Measurements from ENCODE around the gene CEP63. TPM values are rescaled to one million over a fixed set of nuclear protein-coding genes. Genes with fewer than 3 reads are reported as not detected.

CEP63 gene
- total RNA-seq, 1 donor from 2014 or later, result 60.5 TPM

- H3K9ac ChIP-seq (ENCODE audit: low read depth in 1 of 3, low read length in 3 of 3), result peak overlapping the region in 1 of 3 donors; percentile 20
- H3K36me3 ChIP-seq (ENCODE audit: control insufficient read depth in 3 of 3, insufficient read depth in 3 of 3, low read length in 3 of 3), result no peaks in the 10 kb centered on the region
- H3K27me3 ChIP-seq (ENCODE audit: control insufficient read depth in 3 of 3, insufficient read depth in 3 of 3, low read length in 3 of 3), result peaks cover 0 to 3% (median 0%) of the 10 kb centered on the region in 3 donors
- peak overlapping the region; percentile 70 for H3K27ac ChIP-seq (ENCODE audit: low read depth, low read length)
- no peaks in the 10 kb centered on the region for H3K9me3 ChIP-seq (ENCODE audit: control insufficient read depth in 3 of 3, low read length in 3 of 3)
- peaks cover 14 to 22% (median 18%) of the 10 kb centered on the region in 3 donors for H3K4me1 ChIP-seq (ENCODE audit: control insufficient read depth in 3 of 3, insufficient read depth in 3 of 3, low read length in 3 of 3)
- no peak overlapping the region for H3K4me3 ChIP-seq (ENCODE audit: low read length in 3 of 3)
Observed at GRCh38 chr3:134464689-134465365, 21.0 kb upstream of the CEP63 start.

- Histone ChIP-seq H3K36me3 (ENCODE audit: control insufficient read depth in 3 of 3, insufficient read depth in 3 of 3, low read length in 3 of 3) (no peaks in the 10 kb centered on the region), H3K9me3 (ENCODE audit: control insufficient read depth in 3 of 3, low read length in 3 of 3) (no peaks in the 10 kb centered on the region), H3K9ac (ENCODE audit: low read depth in 1 of 3, low read length in 3 of 3) (no peak overlapping the region), H3K4me1 (ENCODE audit: control insufficient read depth in 3 of 3, insufficient read depth in 3 of 3, low read length in 3 of 3) (peaks cover 14 to 22% (median 18%) of the 10 kb centered on the region in 3 donors), H3K27me3 (ENCODE audit: control insufficient read depth in 3 of 3, insufficient read depth in 3 of 3, low read length in 3 of 3) (peaks cover 0 to 3% (median 0%) of the 10 kb centered on the region in 3 donors), H3K27ac (ENCODE audit: low read depth, low read length) (no peak overlapping the region), H3K4me3 (ENCODE audit: low read length in 3 of 3) (no peak overlapping the region)
Observed at GRCh38 chr3:134466331-134466730, 19.5 kb upstream of the CEP63 start.

GRCh38 chr3:134468519-134468918, 17.3 kb upstream of the CEP63 start:
- H3K4me3 ChIP-seq (ENCODE audit: low read length in 3 of 3), result no peak overlapping the region
- H3K27me3 ChIP-seq (ENCODE audit: control insufficient read depth in 3 of 3, insufficient read depth in 3 of 3, low read length in 3 of 3), result peaks cover 0 to 3% (median 0%) of the 10 kb centered on the region in 3 donors
- no peak overlapping the region for H3K9ac ChIP-seq (ENCODE audit: low read depth in 1 of 3, low read length in 3 of 3)
- H3K9me3 ChIP-seq (ENCODE audit: control insufficient read depth in 3 of 3, low read length in 3 of 3), result no peaks in the 10 kb centered on the region
- no peak overlapping the region for H3K27ac ChIP-seq (ENCODE audit: low read depth, low read length)
- peaks cover 13 to 15% (median 14%) of the 10 kb centered on the region in 3 donors for H3K4me1 ChIP-seq (ENCODE audit: control insufficient read depth in 3 of 3, insufficient read depth in 3 of 3, low read length in 3 of 3)
- H3K36me3 ChIP-seq (ENCODE audit: control insufficient read depth in 3 of 3, insufficient read depth in 3 of 3, low read length in 3 of 3), result no peaks in the 10 kb centered on the region

- no peak overlapping the region for H3K27ac ChIP-seq (ENCODE audit: low read depth, low read length)
- H3K27me3 ChIP-seq (ENCODE audit: control insufficient read depth in 3 of 3, insufficient read depth in 3 of 3, low read length in 3 of 3), result no peaks in the 10 kb centered on the region
- H3K4me3 ChIP-seq (ENCODE audit: low read length in 3 of 3), result no peak overlapping the region
- H3K9me3 ChIP-seq (ENCODE audit: control insufficient read depth in 3 of 3, low read length in 3 of 3), result no peaks in the 10 kb centered on the region
- no peaks in the 10 kb centered on the region for H3K36me3 ChIP-seq (ENCODE audit: control insufficient read depth in 3 of 3, insufficient read depth in 3 of 3, low read length in 3 of 3)
- peaks cover 12 to 17% (median 17%) of the 10 kb centered on the region in 3 donors for H3K4me1 ChIP-seq (ENCODE audit: control insufficient read depth in 3 of 3, insufficient read depth in 3 of 3, low read length in 3 of 3)
- H3K9ac ChIP-seq (ENCODE audit: low read depth in 1 of 3, low read length in 3 of 3), result no peak overlapping the region
Observed at GRCh38 chr3:134471521-134472193, 14.2 kb upstream of the CEP63 start.

GRCh38 chr3:134472831-134473230, 13.0 kb upstream of the CEP63 start:
- Histone ChIP-seq H3K36me3 (ENCODE audit: control insufficient read depth in 3 of 3, insufficient read depth in 3 of 3, low read length in 3 of 3) (peaks cover under 1 to 4% (median under 1%) of the 10 kb centered on the region in 3 donors), H3K9ac (ENCODE audit: low read depth in 1 of 3, low read length in 3 of 3) (no peak overlapping the region), H3K4me3 (ENCODE audit: low read length in 3 of 3) (no peak overlapping the region), H3K4me1 (ENCODE audit: control insufficient read depth in 3 of 3, insufficient read depth in 3 of 3, low read length in 3 of 3) (peaks cover 17 to 27% (median 23%) of the 10 kb centered on the region in 3 donors), H3K9me3 (ENCODE audit: control insufficient read depth in 3 of 3, low read length in 3 of 3) (no peaks in the 10 kb centered on the region), H3K27ac (ENCODE audit: low read depth, low read length) (no peak overlapping the region), H3K27me3 (ENCODE audit: control insufficient read depth in 3 of 3, insufficient read depth in 3 of 3, low read length in 3 of 3) (no peaks in the 10 kb centered on the region)

- no peak overlapping the region for H3K9ac ChIP-seq (ENCODE audit: low read depth in 1 of 3, low read length in 3 of 3)
- peaks cover 17 to 29% (median 23%) of the 10 kb centered on the region in 3 donors for H3K4me1 ChIP-seq (ENCODE audit: control insufficient read depth in 3 of 3, insufficient read depth in 3 of 3, low read length in 3 of 3)
- H3K27ac ChIP-seq (ENCODE audit: low read depth, low read length), result no peak overlapping the region
- peaks cover 7 to 16% (median 12%) of the 10 kb centered on the region in 3 donors for H3K36me3 ChIP-seq (ENCODE audit: control insufficient read depth in 3 of 3, insufficient read depth in 3 of 3, low read length in 3 of 3)
- no peaks in the 10 kb centered on the region for H3K9me3 ChIP-seq (ENCODE audit: control insufficient read depth in 3 of 3, low read length in 3 of 3)
- no peak overlapping the region for H3K4me3 ChIP-seq (ENCODE audit: low read length in 3 of 3)
- H3K27me3 ChIP-seq (ENCODE audit: control insufficient read depth in 3 of 3, insufficient read depth in 3 of 3, low read length in 3 of 3), result no peaks in the 10 kb centered on the region
Observed at GRCh38 chr3:134473868-134474546, 11.8 kb upstream of the CEP63 start.

GRCh38 chr3:134474956-134475355, 10.9 kb upstream of the CEP63 start:
- H3K4me3 ChIP-seq (ENCODE audit: low read length in 3 of 3), result no peak overlapping the region
- H3K36me3 ChIP-seq (ENCODE audit: control insufficient read depth in 3 of 3, insufficient read depth in 3 of 3, low read length in 3 of 3), result peaks cover 7 to 16% (median 12%) of the 10 kb centered on the region in 3 donors
- H3K9me3 ChIP-seq (ENCODE audit: control insufficient read depth in 3 of 3, low read length in 3 of 3), result no peaks in the 10 kb centered on the region
- H3K27me3 ChIP-seq (ENCODE audit: control insufficient read depth in 3 of 3, insufficient read depth in 3 of 3, low read length in 3 of 3), result no peaks in the 10 kb centered on the region
- no peak overlapping the region for H3K9ac ChIP-seq (ENCODE audit: low read depth in 1 of 3, low read length in 3 of 3)
- H3K27ac ChIP-seq (ENCODE audit: low read depth, low read length), result no peak overlapping the region
- H3K4me1 ChIP-seq (ENCODE audit: control insufficient read depth in 3 of 3, insufficient read depth in 3 of 3, low read length in 3 of 3), result peaks cover 17 to 29% (median 23%) of the 10 kb centered on the region in 3 donors

GRCh38 chr3:134476306-134476705, 9.6 kb upstream of the CEP63 start:
- H3K4me3 ChIP-seq (ENCODE audit: low read length in 3 of 3), result no peak overlapping the region
- H3K9ac ChIP-seq (ENCODE audit: low read depth in 1 of 3, low read length in 3 of 3), result no peak overlapping the region
- no peaks in the 10 kb centered on the region for H3K9me3 ChIP-seq (ENCODE audit: control insufficient read depth in 3 of 3, low read length in 3 of 3)
- H3K27ac ChIP-seq (ENCODE audit: low read depth, low read length), result peak overlapping the region; percentile 79
- no peaks in the 10 kb centered on the region for H3K27me3 ChIP-seq (ENCODE audit: control insufficient read depth in 3 of 3, insufficient read depth in 3 of 3, low read length in 3 of 3)
- peaks cover 17 to 38% (median 22%) of the 10 kb centered on the region in 3 donors for H3K4me1 ChIP-seq (ENCODE audit: control insufficient read depth in 3 of 3, insufficient read depth in 3 of 3, low read length in 3 of 3)
- peaks cover 17 to 26% (median 23%) of the 10 kb centered on the region in 3 donors for H3K36me3 ChIP-seq (ENCODE audit: control insufficient read depth in 3 of 3, insufficient read depth in 3 of 3, low read length in 3 of 3)

GRCh38 chr3:134477002-134477401, 8.9 kb upstream of the CEP63 start:
- H3K36me3 ChIP-seq (ENCODE audit: control insufficient read depth in 3 of 3, insufficient read depth in 3 of 3, low read length in 3 of 3), result peaks cover 23 to 30% (median 28%) of the 10 kb centered on the region in 3 donors
- peak overlapping the region in 1 of 3 donors; percentile 20 for H3K4me3 ChIP-seq (ENCODE audit: low read length in 3 of 3)
- H3K27me3 ChIP-seq (ENCODE audit: control insufficient read depth in 3 of 3, insufficient read depth in 3 of 3, low read length in 3 of 3), result no peaks in the 10 kb centered on the region
- H3K27ac ChIP-seq (ENCODE audit: low read depth, low read length), result peak overlapping the region; percentile 79
- H3K9ac ChIP-seq (ENCODE audit: low read depth in 1 of 3, low read length in 3 of 3), result peak overlapping the region; percentile 3 to 26 (median 9)
- H3K9me3 ChIP-seq (ENCODE audit: control insufficient read depth in 3 of 3, low read length in 3 of 3), result no peaks in the 10 kb centered on the region
- peaks cover 14 to 34% (median 20%) of the 10 kb centered on the region in 3 donors for H3K4me1 ChIP-seq (ENCODE audit: control insufficient read depth in 3 of 3, insufficient read depth in 3 of 3, low read length in 3 of 3)
